B cell (primary cell): Measurements from ENCODE around the gene INHBB. TPM values are rescaled to one million over a fixed set of nuclear protein-coding genes. Genes with fewer than 3 reads are reported as not detected.

Source experiments
- ATAC-seq: fragments of 200-7000 bp; cut with Tn5 transposase; one replicate; pipeline ENCODE4 v1.10.0; 2021; ENCODE audit warnings: low read depth, mild to moderate bottlenecking, moderate number of reproducible peaks, moderate library complexity
- CTCF ChIA-PET: fragments of 350-600 bp; sonication (Branson Sonifier 250); formaldehyde crosslinking; loops from one replicate; lab custom pipeline; 2021; ENCODE audit warnings: antibody characterized with exemption, inconsistent platforms; lab: Charles Lee
- POLR2A ChIA-PET: fragments of 350-600 bp; sonication (Branson Sonifier 250); formaldehyde crosslinking; loops from one replicate; lab custom pipeline; 2021; ENCODE audit warnings: antibody characterized with exemption; lab: Charles Lee
- DNase-seq: peaks from one replicate; pipeline ENCODE4 v3.0.0; 2013
- H2AFZ ChIP-seq: 2 replicates; pipeline ENCODE4 v1.6.1; 2012; ENCODE audit warnings: mild to moderate bottlenecking, low read depth, low read length; ENCODE audit not compliant: insufficient read depth, poor library complexity, severe bottlenecking
- H3K27ac ChIP-seq, 2 donors: 1 replicate in 1 of 2; 2 replicates in 1 of 2; pipeline ENCODE4 v1.5.1; 2012 to 2013; ENCODE audit warnings: low read length in 2 of 2, mild to moderate bottlenecking in 2 of 2, moderate library complexity in 1 of 2
- H3K27me3 ChIP-seq, 4 experiments: fragments of 200-600 bp in 1 of 4; sonication (generic) in 1 of 4; replicated peaks in 1 of 4; 1 replicate in 2 of 4; 2 replicates in 2 of 4; pipeline versions ENCODE4 v1.6.1 to v1.7.0; 2013 to 2016; ENCODE audit warnings: low read length in 3 of 4, mild to moderate bottlenecking in 2 of 4, mixed read lengths in 1 of 4, moderate library complexity in 1 of 4; ENCODE audit not compliant: insufficient read depth in 4 of 4, control insufficient read depth in 3 of 4; ENCODE audit errors: control extremely low read depth in 1 of 4
- H3K36me3 ChIP-seq, 2 experiments: replicated peaks in 1 of 2; 1 replicate in 1 of 2; 2 replicates in 1 of 2; pipeline versions ENCODE4 v1.6.1 to v1.7.1; 2013; ENCODE audit warnings: low read length in 1 of 2; ENCODE audit not compliant: insufficient read depth in 2 of 2, control insufficient read depth in 1 of 2; ENCODE audit errors: control extremely low read depth in 1 of 2, extremely low read depth in 1 of 2
- H3K4me1 ChIP-seq, 2 donors: fragments of 200-600 bp in 1 of 2; sonication (generic) in 1 of 2; 1 replicate in 1 of 2; 2 replicates in 1 of 2; pipeline versions ENCODE4 v1.5.1 to v1.6.1; 2013 to 2017; ENCODE audit warnings: low read length in 2 of 2; ENCODE audit not compliant: control insufficient read depth in 2 of 2, insufficient read depth in 2 of 2
- H3K4me2 ChIP-seq: replicated peaks from 2 replicates; pipeline ENCODE3; 2012; ENCODE audit warnings: mild to moderate bottlenecking, low read depth, low read length; ENCODE audit not compliant: poor library complexity, severe bottlenecking
- H3K4me3 ChIP-seq, 5 experiments: fragments of 200-600 bp in 1 of 5; sonication (generic) in 1 of 5; 1 replicate in 3 of 5; 2 replicates in 2 of 5; pipeline versions ENCODE4 v1.5.1 to v1.7.0; 2011 to 2016; ENCODE audit warnings: low read length in 4 of 5, mild to moderate bottlenecking in 4 of 5, low read depth in 2 of 5, control low read depth in 1 of 5, moderate library complexity in 1 of 5; ENCODE audit not compliant: insufficient read depth in 1 of 5; ENCODE audit errors: control extremely low read depth in 1 of 5, extremely low read depth in 1 of 5
- H3K79me2 ChIP-seq: fragments of 200-600 bp; sonication (generic); one replicate; pipeline ENCODE4 v1.6.0; 2016; ENCODE audit warnings: low read length; ENCODE audit not compliant: control insufficient read depth, insufficient read depth
- H3K9ac ChIP-seq: fragments of 200-600 bp; sonication (generic); 2 replicates; pipeline ENCODE4 v1.6.1; 2017; ENCODE audit warnings: mild to moderate bottlenecking, low read length, moderate library complexity
- H3K9me3 ChIP-seq, 3 donors: one replicate each; pipeline versions ENCODE4 v1.6.1 to v1.7.1; 2013; ENCODE audit warnings: low read length in 2 of 3; ENCODE audit not compliant: control insufficient read depth in 2 of 3, insufficient read depth in 1 of 3; ENCODE audit errors: control extremely low read depth in 1 of 3
- H4K20me1 ChIP-seq: 2 replicates; pipeline ENCODE4 v1.6.0; 2012; ENCODE audit warnings: mild to moderate bottlenecking, low read length; ENCODE audit not compliant: insufficient read depth, control insufficient read depth, poor library complexity, severe bottlenecking
- H3K27ac Mint-ChIP-seq: one replicate; pipeline ENCODE4 v1.8.0; 2021; ENCODE audit warnings: mixed read lengths
- H3K27me3 Mint-ChIP-seq: one replicate; pipeline ENCODE4 v1.8.0; 2021; ENCODE audit warnings: mixed read lengths
- H3K4me1 Mint-ChIP-seq: one replicate; pipeline ENCODE4 v1.8.0; 2021; ENCODE audit warnings: mixed read lengths
- H3K4me3 Mint-ChIP-seq: one replicate; pipeline ENCODE4 v1.8.0; 2021; ENCODE audit warnings: mixed read lengths
- H3K9me3 Mint-ChIP-seq: one replicate; pipeline ENCODE4 v1.8.0; 2022; ENCODE audit warnings: mixed read lengths; ENCODE audit not compliant: insufficient read depth
- CTCF ChIP-seq: fragments of 200-600 bp; IDR thresholded peaks from one replicate; pipeline ENCODE4 v1.8.0; 2022; ENCODE audit warnings: antibody characterized with exemption, mild to moderate bottlenecking
- EZH2 ChIP-seq: IDR thresholded peaks from 2 replicates; pipeline ENCODE4 v1.6.1; 2012; ENCODE audit warnings: borderline replicate concordance, low read depth, mild to moderate bottlenecking, moderate library complexity, low read length; ENCODE audit not compliant: insufficient read depth, poor library complexity, severe bottlenecking
- WGBS: methylation state at CpG from one replicate; pipeline ENCODE4 v1.1.5; 2013; ENCODE audit warnings: missing lambda C conversion rate; ENCODE audit not compliant: insufficient coverage; 5-methylcytosine and 5-hydroxymethylcytosine counted together
- intact Hi-C: fragments of 100-400 bp; cut with micrococcal nuclease; formaldehyde crosslinking; loops from one replicate; pipeline ENCODE4 v1.10.0; 2022
- polyA plus RNA-seq: library from polyadenylated mRNA; depleted of rRNA; stranded (reverse); fragments of >200 nt; gene quantifications from 2 replicates; pipeline ENCODE4 v1.2.3, GENCODE V29; 2012
- total RNA-seq, 2 donors: library from RNA; stranded (reverse); fragments of 120-200 nt in 1 of 2; gene quantifications; 1 replicate in 1 of 2; 2 replicates in 1 of 2; pipeline versions ENCODE4 v1.2.3 to v1.2.4, GENCODE V29; 2013 to 2022

Gene INHBB
- total and polyA plus RNA-seq, 2 donors (not counting 1 experiment from before 2014, with no cell fraction given) = 0.03 TPM; not detected in 1

- TF ChIP-seq CTCF (no peak), EZH2 (no peak)
- no peaks in the 10 kb centered on the region for H3K36me3 ChIP-seq
- POLR2A ChIA-PET = no interaction called here
- no peaks in the 10 kb centered on the region for H4K20me1 ChIP-seq
- CTCF ChIA-PET = interaction anchor here (1.5 kb wide), 1 partner anchor 12 kb away, joined by 3 read pairs; no protein-coding TSS in a partner anchor
- intact Hi-C loops = no loop called here
- no peak overlapping the region for H3K27ac ChIP-seq
- H3K27me3 Mint-ChIP-seq = peaks cover 65% of the 10 kb centered on the region
- H3K27ac Mint-ChIP-seq = no peak overlapping the region
- DNase-seq (no peak), ATAC-seq (no peak)
- H3K4me1 Mint-ChIP-seq = peaks cover 1% of the 10 kb centered on the region
- H3K4me1 ChIP-seq = no peaks in the 10 kb centered on the region
- no peaks in the 10 kb centered on the region for H3K79me2 ChIP-seq
- no peak overlapping the region for H3K4me2 ChIP-seq
- no peaks in the 10 kb centered on the region for H3K9me3 Mint-ChIP-seq
- no peak overlapping the region for H3K4me3 ChIP-seq
- no peak overlapping the region for H2AFZ ChIP-seq
- H3K27me3 ChIP-seq = peaks cover 0 to 22% (median 1%) of the 10 kb centered on the region in 4 experiments
- WGBS = 58% methylated on average over 19 of the region's 24 CpGs
- H3K9ac ChIP-seq = no peak overlapping the region
- H3K9me3 ChIP-seq = peaks cover 0 to 6% (median 0%) of the 10 kb centered on the region in 3 donors
- H3K4me3 Mint-ChIP-seq = no peak overlapping the region
Measured at GRCh38 chr2:120330946-120331822, 14.8 kb upstream of the INHBB start.

GRCh38 chr2:120331903-120332302 lies 14.0 kb upstream of the INHBB start:
- H3K9me3 ChIP-seq = peaks cover 0 to 6% (median 0%) of the 10 kb centered on the region in 3 donors
- H3K27me3 ChIP-seq = peaks cover 0 to 19% (median 1%) of the 10 kb centered on the region in 4 experiments
- H3K4me3 Mint-ChIP-seq = no peak overlapping the region
- ChIA-PET CTCF (interaction anchor here (1.5 kb wide), 1 partner anchor 11 kb away, joined by 3 read pairs; no protein-coding TSS in a partner anchor), POLR2A (no interaction called here)
- no peak overlapping the region for H3K27ac Mint-ChIP-seq
- intact Hi-C loops = no loop called here
- TF ChIP-seq EZH2 = no peak
- TF ChIP-seq CTCF = no peak
- no peaks in the 10 kb centered on the region for H3K79me2 ChIP-seq
- no peaks in the 10 kb centered on the region for H3K36me3 ChIP-seq
- no peaks in the 10 kb centered on the region for H3K4me1 ChIP-seq
- ATAC-seq (no peak), DNase-seq (no peak)
- H3K9me3 Mint-ChIP-seq = no peaks in the 10 kb centered on the region
- H3K4me2 ChIP-seq = no peak overlapping the region
- H4K20me1 ChIP-seq = no peaks in the 10 kb centered on the region
- H3K9ac ChIP-seq = no peak overlapping the region
- peaks cover 68% of the 10 kb centered on the region for H3K27me3 Mint-ChIP-seq
- no peak overlapping the region for H3K27ac ChIP-seq
- H3K4me3 ChIP-seq = no peak overlapping the region
- WGBS = no CpG with 5 or more reads among the region's 4 CpGs
- no peak overlapping the region for H2AFZ ChIP-seq
- peaks cover 1% of the 10 kb centered on the region for H3K4me1 Mint-ChIP-seq
